ENCODE results near the gene NUP93. TPM values are rescaled to one million over a fixed set of nuclear protein-coding genes. Genes with fewer than 3 reads are reported as not detected.

NUP93 gene
- total and polyA plus RNA-seq, 9 of the 15 experiments (the other 6 are each of a cell fraction or from before 2014, with no cell fraction given) = 92.0 to 162 (median 121) TPM

DNA sequence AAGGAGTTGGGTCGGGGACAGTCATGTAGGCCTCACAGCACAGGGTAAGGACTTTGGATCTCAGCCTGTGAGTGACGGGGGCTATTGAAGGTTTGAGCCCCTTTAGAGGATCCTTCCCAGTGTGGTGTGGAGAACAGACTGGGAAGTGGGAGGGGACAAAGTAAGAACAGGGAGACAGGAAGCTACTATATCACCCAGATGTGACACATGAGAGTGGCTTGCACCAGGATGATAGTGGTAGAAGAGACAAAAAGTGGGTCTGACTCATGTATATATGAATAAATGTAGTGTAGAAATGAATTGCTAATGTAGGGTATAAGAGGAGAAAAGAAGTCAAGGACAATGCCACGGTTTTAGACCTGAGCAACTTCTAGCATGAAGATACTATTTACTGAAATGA, 4.5 kb downstream of the NUP93 start:
- peaks cover 31% of the 10 kb centered on the region for H3K36me3 ChIP-seq (ENCODE audit: control insufficient read depth, insufficient read depth, low read length)
- no peaks in the 10 kb centered on the region for H3K9me3 ChIP-seq (replicated peaks; ENCODE audit: control insufficient read depth, insufficient read depth, low read depth, low read length)
- no peaks in the 10 kb centered on the region for H3K27me3 ChIP-seq (ENCODE audit: control insufficient read depth in 2 of 2, insufficient read depth in 2 of 2, low read length in 2 of 2)
- peak overlapping the region; percentile 34 for H3K4me2 ChIP-seq (ENCODE audit: insufficient read depth, low read length)
- POLR2A ChIA-PET = interaction anchor here (1.8 to 2.2 kb wide), 2 partner anchors 8 to 17 kb away, joined by 5 to 9 read pairs; no protein-coding TSS in a partner anchor
- DNase-seq (ENCODE audit: extremely low read depth in 1 of 4, low spot score in 3 of 4) (peak; percentile 22 to 40 (median 26)), FAIRE-seq (no peak), ATAC-seq (no peak)
- in situ Hi-C loops (cut with MboI) (no loop called here), intact Hi-C loops (cut with micrococcal nuclease) (no loop called here)
- CTCF ChIA-PET (ENCODE audit: low intra/inter-chr PET ratio) = no interaction called here
- H3K27ac ChIP-seq (ENCODE audit: extremely low read depth, low read depth, low read length) = peak overlapping the region; percentile 12; the same call in 1 of the 3 replicates
- H4K20me1 ChIP-seq (replicated peaks; ENCODE audit: control insufficient read depth, insufficient read depth, low read length) = peaks cover 27% of the 10 kb centered on the region
- BruUV-seq (replicated peaks) = no TSS peak
- no peak overlapping the region for H2AFZ ChIP-seq (ENCODE audit: low read depth, low read length)
- peaks cover 3% of the 10 kb centered on the region for H3K9me1 ChIP-seq (ENCODE audit: control insufficient read depth, insufficient read depth, low read length)
- WGBS (ENCODE audit: insufficient coverage, low coverage, missing lambda C conversion rate) = 66% methylated on average over 3 of the region's 3 CpGs
- H3K79me2 ChIP-seq (ENCODE audit: control insufficient read depth, insufficient read depth, low read length) = peaks cover 89% of the 10 kb centered on the region
- no peak overlapping the region for H3K4me3 ChIP-seq
- H3K9ac ChIP-seq (ENCODE audit: insufficient read depth in 1 of 2, low read depth in 2 of 2, low read length in 2 of 2) = peak overlapping the region in 1 of 2 experiments; percentile 1; a peak in 1 of 4 replicates
- peaks cover 26 to 40% of the 10 kb centered on the region in 2 experiments for H3K4me1 ChIP-seq (replicated peaks in 1 of 2; ENCODE audit: control insufficient read depth in 2 of 2, insufficient read depth in 2 of 2, low read length in 2 of 2)
- no peak for TF ChIP-seq ZNF780A (CRISPR knock-in tag; IDR thresholded peaks at IDR 0.05)
- no peak for TF ChIP-seq ZSCAN32 (CRISPR knock-in tag; IDR thresholded peaks at IDR 0.05)
- peak; percentile 59 for TF ChIP-seq ARID1B (IDR thresholded peaks at IDR 0.05)
- TF ChIP-seq, protein P1, sequence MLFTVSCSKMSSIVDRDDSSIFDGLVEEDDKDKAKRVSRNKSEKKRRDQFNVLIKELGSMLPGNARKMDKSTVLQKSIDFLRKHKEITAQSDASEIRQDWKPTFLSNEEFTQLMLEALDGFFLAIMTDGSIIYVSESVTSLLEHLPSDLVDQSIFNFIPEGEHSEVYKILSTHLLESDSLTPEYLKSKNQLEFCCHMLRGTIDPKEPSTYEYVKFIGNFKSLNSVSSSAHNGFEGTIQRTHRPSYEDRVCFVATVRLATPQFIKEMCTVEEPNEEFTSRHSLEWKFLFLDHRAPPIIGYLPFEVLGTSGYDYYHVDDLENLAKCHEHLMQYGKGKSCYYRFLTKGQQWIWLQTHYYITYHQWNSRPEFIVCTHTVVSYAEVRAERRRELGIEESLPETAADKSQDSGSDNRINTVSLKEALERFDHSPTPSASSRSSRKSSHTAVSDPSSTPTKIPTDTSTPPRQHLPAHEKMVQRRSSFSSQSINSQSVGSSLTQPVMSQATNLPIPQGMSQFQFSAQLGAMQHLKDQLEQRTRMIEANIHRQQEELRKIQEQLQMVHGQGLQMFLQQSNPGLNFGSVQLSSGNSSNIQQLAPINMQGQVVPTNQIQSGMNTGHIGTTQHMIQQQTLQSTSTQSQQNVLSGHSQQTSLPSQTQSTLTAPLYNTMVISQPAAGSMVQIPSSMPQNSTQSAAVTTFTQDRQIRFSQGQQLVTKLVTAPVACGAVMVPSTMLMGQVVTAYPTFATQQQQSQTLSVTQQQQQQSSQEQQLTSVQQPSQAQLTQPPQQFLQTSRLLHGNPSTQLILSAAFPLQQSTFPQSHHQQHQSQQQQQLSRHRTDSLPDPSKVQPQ (CRISPR knock-in tag; IDR thresholded peaks at IDR 0.05; ENCODE audit: borderline replicate concordance) = no peak
- TF ChIP-seq GABPA (tag; conservative IDR thresholded peaks at IDR 0.05; ENCODE audit: low read depth) = no peak
- no peak for TF ChIP-seq CBX2 (IDR thresholded peaks at IDR 0.05; ENCODE audit: insufficient read depth, low read length, poor library complexity, severe bottlenecking)
- TF ChIP-seq RBM34 (IDR thresholded peaks at IDR 0.05; ENCODE audit: borderline replicate concordance, insufficient read depth, low read length) = no peak
- TF ChIP-seq ZBED1 (IDR thresholded peaks at IDR 0.05) = no peak
- no peak for TF ChIP-seq ZNF561 (CRISPR knock-in tag; conservative IDR thresholded peaks at IDR 0.05)
- TF ChIP-seq, protein P2, sequence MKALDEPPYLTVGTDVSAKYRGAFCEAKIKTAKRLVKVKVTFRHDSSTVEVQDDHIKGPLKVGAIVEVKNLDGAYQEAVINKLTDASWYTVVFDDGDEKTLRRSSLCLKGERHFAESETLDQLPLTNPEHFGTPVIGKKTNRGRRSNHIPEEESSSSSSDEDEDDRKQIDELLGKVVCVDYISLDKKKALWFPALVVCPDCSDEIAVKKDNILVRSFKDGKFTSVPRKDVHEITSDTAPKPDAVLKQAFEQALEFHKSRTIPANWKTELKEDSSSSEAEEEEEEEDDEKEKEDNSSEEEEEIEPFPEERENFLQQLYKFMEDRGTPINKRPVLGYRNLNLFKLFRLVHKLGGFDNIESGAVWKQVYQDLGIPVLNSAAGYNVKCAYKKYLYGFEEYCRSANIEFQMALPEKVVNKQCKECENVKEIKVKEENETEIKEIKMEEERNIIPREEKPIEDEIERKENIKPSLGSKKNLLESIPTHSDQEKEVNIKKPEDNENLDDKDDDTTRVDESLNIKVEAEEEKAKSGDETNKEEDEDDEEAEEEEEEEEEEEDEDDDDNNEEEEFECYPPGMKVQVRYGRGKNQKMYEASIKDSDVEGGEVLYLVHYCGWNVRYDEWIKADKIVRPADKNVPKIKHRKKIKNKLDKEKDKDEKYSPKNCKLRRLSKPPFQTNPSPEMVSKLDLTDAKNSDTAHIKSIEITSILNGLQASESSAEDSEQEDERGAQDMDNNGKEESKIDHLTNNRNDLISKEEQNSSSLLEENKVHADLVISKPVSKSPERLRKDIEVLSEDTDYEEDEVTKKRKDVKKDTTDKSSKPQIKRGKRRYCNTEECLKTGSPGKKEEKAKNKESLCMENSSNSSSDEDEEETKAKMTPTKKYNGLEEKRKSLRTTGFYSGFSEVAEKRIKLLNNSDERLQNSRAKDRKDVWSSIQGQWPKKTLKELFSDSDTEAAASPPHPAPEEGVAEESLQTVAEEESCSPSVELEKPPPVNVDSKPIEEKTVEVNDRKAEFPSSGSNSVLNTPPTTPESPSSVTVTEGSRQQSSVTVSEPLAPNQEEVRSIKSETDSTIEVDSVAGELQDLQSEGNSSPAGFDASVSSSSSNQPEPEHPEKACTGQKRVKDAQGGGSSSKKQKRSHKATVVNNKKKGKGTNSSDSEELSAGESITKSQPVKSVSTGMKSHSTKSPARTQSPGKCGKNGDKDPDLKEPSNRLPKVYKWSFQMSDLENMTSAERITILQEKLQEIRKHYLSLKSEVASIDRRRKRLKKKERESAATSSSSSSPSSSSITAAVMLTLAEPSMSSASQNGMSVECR (CRISPR knock-in tag; IDR thresholded peaks at IDR 0.05) = no peak
- TF ChIP-seq CBFA2T3 (IDR thresholded peaks at IDR 0.05) = peak; percentile 28; the same call in 1 of the 2 replicates
- TF ChIP-seq ZNF592 (IDR thresholded peaks at IDR 0.05) = no peak

Measured in K562 (cell line).